CD4-positive, alpha-beta T cell treated with Interferon alpha-2 for 1 hour (primary cell): Measurements from ENCODE around the gene AKR7A3.
"Not testable (repeated sequence)": the region's sequence is repeated elsewhere in the genome, so short reads cannot be mapped to it uniquely, and the experiment has no call there.

ENCODE experiments used
- DNase-seq, 2 donors: peaks; one replicate each; pipeline ENCODE4 v3.0.0-alpha.2; 2020 to 2022

Gene AKR7A3

GRCh38 chr1:19287436-19288185 lies 959 bp downstream of the AKR7A3 start:
- no peak for DNase-seq

GRCh38 chr1:19285807-19286206 lies 2.8 kb downstream of the AKR7A3 start:
- not testable (repeated sequence) for DNase-seq

- not testable (repeated sequence) for DNase-seq
These were observed 3.2 kb downstream of the AKR7A3 start for GRCh38 chr1:19285366-19285765.

- DNase-seq: no peak
These were observed 3.7 kb downstream of the AKR7A3 start for GRCh38 chr1:19284881-19285280.

- no peak for DNase-seq
These were observed 4.7 kb downstream of the AKR7A3 start for GRCh38 chr1:19283891-19284290.

- no peak for DNase-seq
These were observed 13.9 kb downstream of the AKR7A3 start for GRCh38 chr1:19274636-19275035.

- not testable (repeated sequence) for DNase-seq
These were observed 14.6 kb downstream of the AKR7A3 start for GRCh38 chr1:19273844-19274531.

GRCh38 chr1:19273106-19273843 lies 15.3 kb downstream of the AKR7A3 start:
- DNase-seq: no peak

GRCh38 chr1:19272064-19272463 lies 16.5 kb downstream of the AKR7A3 start:
- DNase-seq: no peak

- DNase-seq: not testable (repeated sequence)
These were observed 18.2 kb downstream of the AKR7A3 start for GRCh38 chr1:19270343-19270730.

- DNase-seq: not testable (repeated sequence)
These were observed 18.9 kb downstream of the AKR7A3 start for GRCh38 chr1:19269427-19270342.

- no peak for DNase-seq
These were observed 20.1 kb downstream of the AKR7A3 start for GRCh38 chr1:19268445-19268844.

GRCh38 chr1:19262744-19263143 lies 25.8 kb downstream of the AKR7A3 start:
- no peak for DNase-seq

- DNase-seq: no peak
These were observed 26.5 kb downstream of the AKR7A3 start for GRCh38 chr1:19262047-19262446.

- no peak for DNase-seq
These were observed 28.1 kb downstream of the AKR7A3 start for GRCh38 chr1:19260211-19261138.

GRCh38 chr1:19258353-19258752 lies 30.2 kb downstream of the AKR7A3 start:
- no peak for DNase-seq

GRCh38 chr1:19257178-19257914 lies 31.2 kb downstream of the AKR7A3 start:
- no peak for DNase-seq

- not testable (repeated sequence) for DNase-seq
These were observed 32.3 kb downstream of the AKR7A3 start for GRCh38 chr1:19256301-19256700.

GRCh38 chr1:19255288-19255687 lies 33.3 kb downstream of the AKR7A3 start:
- no peak for DNase-seq

- no peak for DNase-seq
These were observed 34.2 kb downstream of the AKR7A3 start for GRCh38 chr1:19254416-19254815.
